Measurements from ENCODE around the gene MAP2K5. TPM values are rescaled to one million over a fixed set of nuclear protein-coding genes. Genes with fewer than 3 reads are reported as not detected.

The MAP2K5 gene
- total and polyA plus RNA-seq, 4 donors: 3.8 to 6.4 (median 5.6) TPM

GRCh38 chr15:67784856-67785430 is 242.4 kb downstream of the MAP2K5 start:
- H3K4me3 ChIP-seq (ENCODE audit: low read depth in 1 of 3, low read length in 3 of 3): no peak overlapping the region
- no peak overlapping the region for H3K9ac ChIP-seq (ENCODE audit: low read depth in 1 of 2, low read length in 2 of 2)
- H3K9me3 ChIP-seq (ENCODE audit: control insufficient read depth in 4 of 4, low read length in 3 of 4): no peaks in the 10 kb centered on the region
- H3K4me1 ChIP-seq (ENCODE audit: control insufficient read depth in 4 of 4, insufficient read depth in 4 of 4, low read length in 3 of 4): peaks cover 0 to 6% (median 2%) of the 10 kb centered on the region in 4 donors
- TF ChIP-seq EGR1 (IDR thresholded peaks at IDR 0.05; ENCODE audit: low read depth in 2 of 2) (no peak), TAF1 (conservative IDR thresholded peaks at IDR 0.05) (no peak), ZBTB33 (IDR thresholded peaks at IDR 0.05) (no peak), REST (IDR thresholded peaks at IDR 0.05) (no peak), RAD21 (IDR thresholded peaks at IDR 0.05) (no peak), FOXA2 (IDR thresholded peaks at IDR 0.05) (no peak), MAX (IDR thresholded peaks at IDR 0.05) (no peak), NR2F2 (IDR thresholded peaks at IDR 0.05) (no peak), FOXA1 (IDR thresholded peaks at IDR 0.05) (no peak)
- no peaks in the 10 kb centered on the region for H3K27me3 ChIP-seq (ENCODE audit: control insufficient read depth in 4 of 4, insufficient read depth in 4 of 4, low read length in 3 of 4)
- WGBS: 88% methylated on average over 12 of the region's 12 CpGs
- no peak overlapping the region for H3K27ac ChIP-seq (ENCODE audit: low read depth in 1 of 2, low read length in 2 of 2)
- DNase-seq (ENCODE audit: low spot score): no peak
- H3K36me3 ChIP-seq (ENCODE audit: control insufficient read depth in 4 of 4, insufficient read depth in 3 of 4, low read depth in 1 of 4, low read length in 3 of 4): peaks cover 0 to 6% (median under 1%) of the 10 kb centered on the region in 4 donors

GRCh38 chr15:67785431-67785830 is 242.9 kb downstream of the MAP2K5 start:
- Histone ChIP-seq H3K4me3 (ENCODE audit: low read depth in 1 of 3, low read length in 3 of 3) (no peak overlapping the region), H3K9ac (ENCODE audit: low read depth in 1 of 2, low read length in 2 of 2) (no peak overlapping the region), H3K4me1 (ENCODE audit: control insufficient read depth in 4 of 4, insufficient read depth in 4 of 4, low read length in 3 of 4) (peaks cover 0 to 6% (median 2%) of the 10 kb centered on the region in 4 donors), H3K27me3 (ENCODE audit: control insufficient read depth in 4 of 4, insufficient read depth in 4 of 4, low read length in 3 of 4) (no peaks in the 10 kb centered on the region), H3K36me3 (ENCODE audit: control insufficient read depth in 4 of 4, insufficient read depth in 3 of 4, low read depth in 1 of 4, low read length in 3 of 4) (peaks cover 0 to 6% (median under 1%) of the 10 kb centered on the region in 4 donors), H3K9me3 (ENCODE audit: control insufficient read depth in 4 of 4, low read length in 3 of 4) (no peaks in the 10 kb centered on the region), H3K27ac (ENCODE audit: low read depth in 1 of 2, low read length in 2 of 2) (no peak overlapping the region)
- 89% methylated on average over 5 of the region's 5 CpGs for WGBS
- TF ChIP-seq EGR1 (IDR thresholded peaks at IDR 0.05; ENCODE audit: low read depth in 2 of 2) (no peak), HNF4A (conservative IDR thresholded peaks at IDR 0.05) (no peak), CTCF (IDR thresholded peaks at IDR 0.05; ENCODE audit: low read depth, low read length, missing input control) (no peak), SP1 (IDR thresholded peaks at IDR 0.05) (no peak), MAX (IDR thresholded peaks at IDR 0.05) (no peak), FOXA2 (IDR thresholded peaks at IDR 0.05) (no peak), RXRA (IDR thresholded peaks at IDR 0.05) (no peak), NR2F2 (IDR thresholded peaks at IDR 0.05) (no peak), HNF4G (IDR thresholded peaks at IDR 0.05) (no peak), REST (IDR thresholded peaks at IDR 0.05) (no peak), GABPA (IDR thresholded peaks at IDR 0.05 in 1 of 2, conservative IDR thresholded peaks at IDR 0.05 in 1 of 2) (no peak), JUND (IDR thresholded peaks at IDR 0.05) (no peak)
- DNase-seq (ENCODE audit: low spot score): no peak

Data from liver (tissue), 9 donors.